HEK293T (cell line): ENCODE data around the gene PRR30.
"Not testable (repeated sequence)": the region's sequence is repeated elsewhere in the genome, so short reads cannot be mapped to it uniquely, and the experiment has no call there.

Experiments
- CTCF ChIA-PET: fragments of 350-600 bp; formaldehyde crosslinking; extraction: SDS; loops from one replicate; lab custom pipeline; 2021; ENCODE audit warnings: antibody characterized with exemption, inconsistent platforms; lab: Yijun Ruan, JAX
- POLR2A ChIA-PET: fragments of 350-600 bp; formaldehyde crosslinking; extraction: SDS; loops from one replicate; lab custom pipeline; 2020; ENCODE audit warnings: antibody characterized with exemption, inconsistent platforms; lab: Yijun Ruan, JAX
- DNase-seq: peaks from one replicate; pipeline ENCODE4 v3.0.0; 2012; ENCODE audit warnings: mixed read lengths; ENCODE audit errors: extremely low spot score
- ARNT ChIP-seq: fragments of 450-650 bp; IDR thresholded peaks from 2 replicates; pipeline ENCODE4 v1.6.1; 2017; ENCODE audit warnings: mild to moderate bottlenecking
- BHLHE40 ChIP-seq: fragments of 450-650 bp; IDR thresholded peaks from 2 replicates; pipeline ENCODE4 v1.6.1; 2016; ENCODE audit warnings: mild to moderate bottlenecking, moderate library complexity, borderline replicate concordance
- CTBP1 ChIP-seq: fragments of 450-650 bp; IDR thresholded peaks from 2 replicates; pipeline ENCODE4 v1.6.1; 2016; ENCODE audit warnings: borderline replicate concordance
- ELF4 ChIP-seq: fragments of 450-650 bp; IDR thresholded peaks from 2 replicates; pipeline ENCODE4 v1.6.1; 2017; ENCODE audit warnings: antibody characterized with exemption
- FOXA1 ChIP-seq: fragments of 450-650 bp; IDR thresholded peaks from 2 replicates; pipeline ENCODE4 v1.6.1; 2016; ENCODE audit warnings: mild to moderate bottlenecking
- FOXK2 ChIP-seq: fragments of 450-650 bp; IDR thresholded peaks from 2 replicates; pipeline ENCODE4 v1.6.1; 2016; ENCODE audit warnings: mild to moderate bottlenecking
- FOXM1 ChIP-seq: fragments of 450-650 bp; IDR thresholded peaks from 2 replicates; pipeline ENCODE4 v1.6.1; 2017; ENCODE audit warnings: mild to moderate bottlenecking, borderline replicate concordance
- HDGF ChIP-seq: fragments of 450-650 bp; IDR thresholded peaks from 2 replicates; pipeline ENCODE4 v1.6.1; 2017; ENCODE audit warnings: antibody characterized with exemption, borderline replicate concordance
- L3MBTL2 ChIP-seq: fragments of 450-650 bp; conservative IDR thresholded peaks from 2 replicates; pipeline ENCODE4 v1.6.1; 2016; ENCODE audit warnings: mild to moderate bottlenecking
- LEF1 ChIP-seq: fragments of 450-650 bp; IDR thresholded peaks from 2 replicates; pipeline ENCODE4 v1.6.1; 2017; ENCODE audit warnings: mild to moderate bottlenecking, borderline replicate concordance
- NFRKB ChIP-seq: fragments of 450-650 bp; IDR thresholded peaks from 2 replicates; pipeline ENCODE4 v1.6.1; 2016; ENCODE audit warnings: mild to moderate bottlenecking, moderate library complexity
- SP1 ChIP-seq: fragments of 450-650 bp; IDR thresholded peaks from 2 replicates; pipeline ENCODE4 v1.6.1; 2017
- SUZ12 ChIP-seq: fragments of 450-650 bp; IDR thresholded peaks from 2 replicates; pipeline ENCODE4 v1.6.1; 2016; ENCODE audit warnings: mild to moderate bottlenecking
- TARDBP ChIP-seq: fragments of 450-650 bp; IDR thresholded peaks from 2 replicates; pipeline ENCODE4 v1.6.1; 2016
- ZNF384 ChIP-seq: fragments of 450-650 bp; IDR thresholded peaks from 2 replicates; pipeline ENCODE4 v1.6.1; 2016
- TF ChIP-seq, protein P1 (sequence below): fragments of 450-650 bp; IDR thresholded peaks from 2 replicates; pipeline ENCODE4 v1.6.1; 2016

PRR30 gene

GRCh38 chr2:27118525-27119329, 20.5 kb downstream of the PRR30 start, which contains the start of gene CGREF1:
Gene CGREF1, minus strand, starts transcription at chr2:27119128. Its CDS starts 14,762 bp downstream, at chr2:27104366.
- no peak for DNase-seq
- TF ChIP-seq L3MBTL2 (no peak), ZNF384 (no peak), LEF1 (no peak), TARDBP (no peak), FOXM1 (no peak), FOXA1 (no peak), FOXK2 (no peak), ARNT (no peak), NFRKB (no peak), BHLHE40 (no peak), SP1 (no peak), ELF4 (no peak), CTBP1 (no peak)
- ChIA-PET POLR2A (no interaction called here), CTCF (interaction anchor here (0.6 kb wide), 1 partner anchor 13 kb away, joined by 3 read pairs; no protein-coding TSS in a partner anchor)

- TF ChIP-seq ELF4 (no peak), SP1 (no peak), NFRKB (no peak)
- ChIA-PET POLR2A (no interaction called here), CTCF (interaction anchor here (0.6 kb wide), 1 partner anchor 12 kb away, joined by 3 read pairs; no protein-coding TSS in a partner anchor)
- no peak for DNase-seq
Observed at GRCh38 chr2:27117995-27118524, 21.1 kb downstream of the PRR30 start.

GRCh38 chr2:27115519-27115918, 23.7 kb downstream of the PRR30 start:
- DNase-seq: no peak
- TF ChIP-seq FOXK2: no peak
- TF ChIP-seq NFRKB: no peak
- TF ChIP-seq SUZ12: no peak
- TF ChIP-seq ZNF384: no peak
- ChIA-PET POLR2A (interaction anchor here (2.6 kb wide), 1 partner anchor 8 kb away, joined by 9 read pairs; the partner anchor contains the start of gene ABHD1), CTCF (interaction anchor here (0.7 kb wide), 1 partner anchor 207 kb away, joined by 3 read pairs; the partner anchor contains the start of gene MPV17)

DNA sequence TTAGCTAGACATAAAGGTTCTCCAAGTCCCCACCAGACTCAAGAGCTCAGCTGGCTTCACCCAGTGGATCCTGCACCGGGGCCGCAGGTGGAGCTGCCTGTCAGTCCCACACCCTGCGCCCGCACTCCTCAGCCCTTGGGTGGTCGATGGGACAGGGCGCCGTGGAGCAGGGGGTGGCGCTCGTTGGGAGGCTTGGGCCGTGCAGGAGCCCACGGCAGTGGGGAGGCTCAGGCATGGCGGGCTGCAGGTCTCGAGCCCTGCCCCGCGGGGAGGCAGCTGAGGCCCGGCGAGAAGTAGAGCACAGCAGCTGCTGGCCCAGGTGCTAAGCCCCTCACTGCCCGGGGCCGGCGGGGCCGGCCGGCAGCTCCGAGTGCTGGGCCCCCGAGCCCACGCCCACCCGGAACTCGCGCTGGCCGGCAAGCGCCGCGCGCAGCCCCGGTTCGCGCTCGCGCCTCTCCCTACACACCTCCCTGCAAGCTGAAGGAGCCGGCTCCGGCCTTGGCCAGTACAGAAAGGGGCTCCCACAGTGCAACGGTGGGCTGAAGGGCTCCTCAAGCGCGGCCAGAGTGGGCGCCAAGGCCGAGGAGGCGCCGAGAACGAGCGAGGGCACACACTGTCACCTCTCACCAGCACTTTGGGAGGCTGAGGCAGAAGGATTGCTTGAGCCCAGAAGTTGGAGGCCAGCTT, 27.7 kb downstream of the PRR30 start:
- POLR2A ChIA-PET: interaction anchor here (1.2 kb wide), 1 partner anchor 24 kb away, joined by 3 read pairs; no protein-coding TSS in a partner anchor
- CTCF ChIA-PET: not testable (repeated sequence)

DNA sequence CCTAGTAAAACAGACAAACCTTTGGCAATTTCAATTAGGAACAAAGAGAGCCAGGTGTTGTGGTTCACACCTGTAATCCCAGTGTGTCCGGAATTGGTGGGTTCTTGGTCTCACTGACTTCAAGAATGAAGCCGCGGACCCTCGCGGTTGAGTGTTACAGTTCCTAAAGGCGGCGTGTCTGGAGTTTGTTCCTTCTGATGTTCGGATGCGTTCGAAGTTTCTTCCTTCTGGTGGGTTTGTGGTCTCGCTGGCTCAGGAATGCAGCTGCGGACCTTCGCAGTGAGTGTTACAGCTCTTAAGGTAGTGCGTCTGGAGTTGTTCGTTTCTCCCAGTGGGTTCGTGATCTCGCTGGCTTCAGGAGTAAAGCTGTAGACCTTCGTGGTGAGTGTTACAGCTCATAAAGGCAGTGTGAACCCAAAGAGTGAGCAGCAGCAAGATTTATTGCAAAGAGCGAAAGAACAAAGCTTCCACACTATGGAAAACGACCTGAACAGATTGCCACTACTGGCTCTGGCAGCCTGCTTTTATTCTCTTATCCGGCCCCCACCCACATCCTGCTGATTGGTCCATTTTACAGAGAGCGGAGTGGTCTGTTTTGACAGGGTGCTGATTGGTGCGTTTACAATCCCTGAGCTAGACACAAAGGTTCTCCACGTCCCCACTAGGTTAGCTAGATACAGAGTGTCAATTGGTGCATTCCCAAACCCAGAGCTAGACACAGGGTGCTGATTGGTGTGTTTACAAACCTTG, 28.4 kb downstream of the PRR30 start:
- POLR2A ChIA-PET: interaction anchor here (1.2 kb wide), 1 partner anchor 24 kb away, joined by 3 read pairs; no protein-coding TSS in a partner anchor
- CTCF ChIA-PET: interaction anchor here (0.6 kb wide), 1 partner anchor 193 kb away, joined by 4 read pairs; no protein-coding TSS in a partner anchor

More for the DNA sequence above, 27.7 kb downstream of the PRR30 start:
- DNase-seq: not testable (repeated sequence)

GRCh38 chr2:27109083-27109482, 30.1 kb downstream of the PRR30 start:
- no peak for DNase-seq
- TF ChIP-seq TARDBP: no peak
- TF ChIP-seq, protein P1, sequence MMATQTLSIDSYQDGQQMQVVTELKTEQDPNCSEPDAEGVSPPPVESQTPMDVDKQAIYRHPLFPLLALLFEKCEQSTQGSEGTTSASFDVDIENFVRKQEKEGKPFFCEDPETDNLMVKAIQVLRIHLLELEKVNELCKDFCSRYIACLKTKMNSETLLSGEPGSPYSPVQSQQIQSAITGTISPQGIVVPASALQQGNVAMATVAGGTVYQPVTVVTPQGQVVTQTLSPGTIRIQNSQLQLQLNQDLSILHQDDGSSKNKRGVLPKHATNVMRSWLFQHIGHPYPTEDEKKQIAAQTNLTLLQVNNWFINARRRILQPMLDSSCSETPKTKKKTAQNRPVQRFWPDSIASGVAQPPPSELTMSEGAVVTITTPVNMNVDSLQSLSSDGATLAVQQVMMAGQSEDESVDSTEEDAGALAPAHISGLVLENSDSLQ: no peak
- TF ChIP-seq FOXK2: no peak
- no peak for TF ChIP-seq L3MBTL2
- TF ChIP-seq FOXA1: no peak
- TF ChIP-seq BHLHE40: no peak
- TF ChIP-seq ARNT: no peak
- TF ChIP-seq SUZ12: no peak
- TF ChIP-seq NFRKB: no peak
- no peak for TF ChIP-seq LEF1
- no peak for TF ChIP-seq SP1
- TF ChIP-seq ELF4: no peak
- TF ChIP-seq ZNF384: no peak
- no peak for TF ChIP-seq HDGF
- CTCF ChIA-PET: no interaction called here
- POLR2A ChIA-PET: interaction anchor here (0.9 to 1.3 kb wide), 2 partner anchors 15 to 25 kb away, joined by 3 read pairs; no protein-coding TSS in a partner anchor

More for the DNA sequence above, 28.4 kb downstream of the PRR30 start:
- DNase-seq: not testable (repeated sequence)

DNA sequence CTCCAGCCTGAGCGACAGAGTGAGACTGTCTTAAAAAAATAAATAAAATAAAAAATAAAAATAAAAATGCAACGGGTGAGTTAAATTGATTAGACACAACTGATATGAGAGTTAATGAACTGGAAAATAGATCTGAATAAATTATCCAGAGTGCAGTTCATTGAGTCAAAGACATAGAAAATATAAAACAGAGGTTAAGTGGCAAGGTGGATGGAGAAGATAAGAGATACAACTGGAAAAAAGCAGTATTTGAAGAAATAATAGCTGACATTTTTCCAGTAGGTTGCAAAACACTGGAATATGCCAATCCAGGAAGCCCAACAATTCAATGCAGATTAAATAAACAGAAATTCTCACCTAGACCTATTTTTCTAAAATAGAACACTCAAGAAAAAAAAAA, 31.0 kb downstream of the PRR30 start:
- ChIA-PET POLR2A (interaction anchor here (1.3 kb wide), 1 partner anchor 26 kb away, joined by 3 read pairs; no protein-coding TSS in a partner anchor), CTCF (interaction anchor here (0.7 kb wide), 1 partner anchor 54 kb away, joined by 4 read pairs; no protein-coding TSS in a partner anchor)
- no peak for TF ChIP-seq BHLHE40
- TF ChIP-seq, protein P1: no peak
- no peak for TF ChIP-seq FOXM1
- TF ChIP-seq FOXA1: no peak
- TF ChIP-seq L3MBTL2: no peak
- no peak for TF ChIP-seq TARDBP
- DNase-seq: no peak
